Thyroid gland (tissue), 4 donors: ENCODE measurements around the gene ZMAT3. TPM values are rescaled to one million over a fixed set of nuclear protein-coding genes. Genes with fewer than 3 reads are reported as not detected.

Experiments used
- DNase-seq, 2 donors: peaks; one replicate each; pipeline ENCODE4 v3.0.0-alpha.2; 2019
- H3K27ac ChIP-seq, 3 donors: fragments of 200-600 bp; sonication (generic); 1 replicate in 2 of 3; 2 replicates in 1 of 3; pipeline ENCODE4 v1.5.1; 2016 to 2019; ENCODE audit warnings: mild to moderate bottlenecking in 1 of 3, moderate library complexity in 1 of 3
- H3K27me3 ChIP-seq: fragments of 200-600 bp; sonication (generic); one replicate; pipeline ENCODE4 v1.5.1; 2019
- H3K36me3 ChIP-seq, 2 donors: fragments of 200-600 bp; sonication (generic); one replicate each; pipeline ENCODE4 v1.5.1; 2016 to 2019
- H3K4me1 ChIP-seq, 2 donors: fragments of 200-600 bp; sonication (generic); one replicate each; pipeline ENCODE4 v1.5.1; 2017 to 2019
- H3K4me3 ChIP-seq, 3 donors: fragments of 200-600 bp; sonication (generic); replicated peaks in 1 of 3; 1 replicate in 2 of 3; 2 replicates in 1 of 3; pipeline ENCODE4 v1.5.1; 2016; ENCODE audit warnings: mild to moderate bottlenecking in 1 of 3
- H3K9me3 ChIP-seq: fragments of 200-600 bp; sonication (generic); one replicate; pipeline ENCODE4 v1.5.1; 2017
- POLR2A ChIP-seq, 2 donors: fragments of 450-650 bp; IDR thresholded peaks; one replicate each; pipeline ENCODE4 v1.6.1; 2017; ENCODE audit warnings: antibody characterized with exemption in 2 of 2, mild to moderate bottlenecking in 2 of 2, moderate library complexity in 1 of 2
- WGBS, 2 donors: methylation state at CpG; one replicate each; pipeline ENCODE4 v1.1.5; 2017; 5-methylcytosine and 5-hydroxymethylcytosine counted together
- intact Hi-C: fragments of 100-400 bp; cut with DNase I; formaldehyde crosslinking; loops from one replicate; pipeline ENCODE4 v1.15.1; 2023
- total RNA-seq, 4 donors: library from RNA; depleted of rRNA; stranded (reverse); fragments of >200 nt; gene quantifications; one replicate each; pipeline ENCODE4 v1.2.3, GENCODE V29; 2016
- TF ChIP-seq, protein P1 (sequence below), 6 experiments: fragments of 200-600 bp in 3 of 6; fragments of 450-650 bp in 3 of 6; sonication (generic) in 3 of 6; IDR thresholded peaks; one replicate each; pipeline ENCODE4 v1.5.1; 2016 to 2019; ENCODE audit warnings: antibody characterized with exemption in 6 of 6, mild to moderate bottlenecking in 2 of 6, inconsistent platforms in 1 of 6, moderate library complexity in 1 of 6

Gene ZMAT3
- total RNA-seq, 4 donors from 2014 or later = 11.6 to 15.8 (median 13.1) TPM

- peak; percentile 22 to 28 for DNase-seq
- Histone ChIP-seq H3K4me3 (no peak overlapping the region), H3K36me3 (no peaks in the 10 kb centered on the region), H3K4me1 (peaks cover 0 to 5% of the 10 kb centered on the region in 2 donors), H3K9me3 (no peaks in the 10 kb centered on the region), H3K27ac (no peak overlapping the region), H3K27me3 (no peaks in the 10 kb centered on the region)
- intact Hi-C loops = loop anchor here (5.0 kb wide), 1 partner anchor 302 kb away; no protein-coding TSS in a partner anchor
- TF ChIP-seq, protein P1, sequence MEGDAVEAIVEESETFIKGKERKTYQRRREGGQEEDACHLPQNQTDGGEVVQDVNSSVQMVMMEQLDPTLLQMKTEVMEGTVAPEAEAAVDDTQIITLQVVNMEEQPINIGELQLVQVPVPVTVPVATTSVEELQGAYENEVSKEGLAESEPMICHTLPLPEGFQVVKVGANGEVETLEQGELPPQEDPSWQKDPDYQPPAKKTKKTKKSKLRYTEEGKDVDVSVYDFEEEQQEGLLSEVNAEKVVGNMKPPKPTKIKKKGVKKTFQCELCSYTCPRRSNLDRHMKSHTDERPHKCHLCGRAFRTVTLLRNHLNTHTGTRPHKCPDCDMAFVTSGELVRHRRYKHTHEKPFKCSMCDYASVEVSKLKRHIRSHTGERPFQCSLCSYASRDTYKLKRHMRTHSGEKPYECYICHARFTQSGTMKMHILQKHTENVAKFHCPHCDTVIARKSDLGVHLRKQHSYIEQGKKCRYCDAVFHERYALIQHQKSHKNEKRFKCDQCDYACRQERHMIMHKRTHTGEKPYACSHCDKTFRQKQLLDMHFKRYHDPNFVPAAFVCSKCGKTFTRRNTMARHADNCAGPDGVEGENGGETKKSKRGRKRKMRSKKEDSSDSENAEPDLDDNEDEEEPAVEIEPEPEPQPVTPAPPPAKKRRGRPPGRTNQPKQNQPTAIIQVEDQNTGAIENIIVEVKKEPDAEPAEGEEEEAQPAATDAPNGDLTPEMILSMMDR (IDR thresholded peaks at IDR 0.05) = peak; percentile 54 to 90 (median 76)
- TF ChIP-seq POLR2A (IDR thresholded peaks at IDR 0.05) = no peak
- whole genome bisulfite sequencing, 2 donors = 0% methylated on average over 1 of the region's 1 CpG
Observed at GRCh38 chr3:179015551-179016020, 56.0 kb downstream of the ZMAT3 start.

DNA sequence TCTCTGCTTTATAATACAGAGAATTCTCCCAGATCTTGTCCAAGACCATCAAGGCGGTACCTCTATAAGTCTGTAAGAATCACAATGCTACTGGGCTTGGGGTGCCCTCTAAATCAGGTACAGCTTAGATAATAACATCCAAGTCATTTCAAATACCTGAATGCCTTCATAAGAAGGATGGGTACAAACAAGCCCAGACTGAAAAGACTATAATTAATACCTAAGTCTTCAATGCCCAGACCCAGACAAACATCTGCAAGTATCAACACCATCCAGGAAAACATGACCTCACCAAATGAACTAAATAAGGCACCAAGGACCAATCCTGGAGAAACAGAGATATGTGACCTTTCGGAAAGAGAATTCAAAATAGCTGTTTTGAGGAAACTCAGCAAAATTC, 65.9 kb downstream of the ZMAT3 start:
- no peaks in the 10 kb centered on the region for H3K27me3 ChIP-seq
- no peak for DNase-seq
- no peaks in the 10 kb centered on the region for H3K9me3 ChIP-seq
- no peaks in the 10 kb centered on the region for H3K36me3 ChIP-seq
- no peak for TF ChIP-seq POLR2A (IDR thresholded peaks at IDR 0.05)
- TF ChIP-seq, protein P1 (IDR thresholded peaks at IDR 0.05) = no peak
- H3K27ac ChIP-seq = no peak overlapping the region
- intact Hi-C loops = no loop called here
- H3K4me1 ChIP-seq = no peaks in the 10 kb centered on the region
- H3K4me3 ChIP-seq = no peak overlapping the region
- 99% methylated on average over 2 of the region's 2 CpGs for WGBS, 2 donors

- WGBS, 2 donors = 91% methylated on average over 4 of the region's 4 CpGs
- TF ChIP-seq POLR2A (IDR thresholded peaks at IDR 0.05) = no peak
- TF ChIP-seq, protein P1 (IDR thresholded peaks at IDR 0.05) = no peak
- Histone ChIP-seq H3K4me3 (no peak overlapping the region), H3K36me3 (no peaks in the 10 kb centered on the region), H3K27me3 (no peaks in the 10 kb centered on the region), H3K9me3 (no peaks in the 10 kb centered on the region), H3K27ac (no peak overlapping the region), H3K4me1 (no peaks in the 10 kb centered on the region)
- DNase-seq = no peak
- intact Hi-C loops = no loop called here
Observed at GRCh38 chr3:179005213-179005612, 66.4 kb downstream of the ZMAT3 start.

DNA sequence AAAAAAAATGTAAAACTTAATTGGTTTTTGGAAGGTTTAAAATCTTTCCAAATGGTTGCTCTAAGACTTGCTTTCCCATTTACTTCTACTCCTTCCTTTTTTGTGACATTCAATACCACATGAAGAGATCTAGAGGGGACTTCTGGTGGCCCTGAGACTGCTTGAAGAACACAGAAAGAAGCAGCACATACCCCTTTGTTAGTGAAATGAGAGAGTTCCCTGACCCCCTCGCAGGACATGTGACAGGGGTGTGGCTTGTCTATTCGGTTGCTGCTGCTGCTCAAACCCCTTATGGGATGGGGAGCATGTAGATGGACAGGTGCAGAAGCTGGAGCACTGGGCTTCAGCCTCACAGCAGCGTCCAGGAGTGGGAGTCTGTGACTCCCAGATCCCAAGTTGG, 71.0 kb downstream of the ZMAT3 start:
- intact Hi-C loops = no loop called here
- Histone ChIP-seq H3K27ac (no peak overlapping the region), H3K9me3 (no peaks in the 10 kb centered on the region), H3K27me3 (no peaks in the 10 kb centered on the region), H3K36me3 (no peaks in the 10 kb centered on the region), H3K4me1 (no peaks in the 10 kb centered on the region), H3K4me3 (no peak overlapping the region)
- WGBS, 2 donors = 79% methylated on average over 3 of the region's 3 CpGs
- TF ChIP-seq POLR2A (IDR thresholded peaks at IDR 0.05) = no peak
- TF ChIP-seq, protein P1 (IDR thresholded peaks at IDR 0.05) = no peak
- no peak for DNase-seq

DNA sequence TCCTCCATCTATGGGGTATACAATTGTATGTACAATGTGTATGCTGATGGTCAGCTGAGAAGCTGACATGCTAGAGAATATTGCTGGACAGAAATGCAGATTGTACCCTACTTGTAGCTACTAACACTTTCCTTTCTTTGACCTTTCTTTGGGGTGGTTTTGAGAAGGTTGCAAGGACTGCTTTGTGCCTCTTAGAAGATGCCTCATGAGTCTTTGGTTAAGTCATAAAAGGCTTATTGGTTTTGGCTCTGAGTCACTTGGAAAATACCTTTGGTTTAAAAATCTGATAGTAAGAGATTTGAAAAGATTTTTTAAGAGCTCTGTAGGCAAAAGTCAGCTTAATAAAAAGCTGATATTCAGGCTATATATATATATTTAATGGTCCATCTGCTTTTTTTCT, 71.5 kb downstream of the ZMAT3 start:
- Histone ChIP-seq H3K36me3 (no peaks in the 10 kb centered on the region), H3K27ac (no peak overlapping the region), H3K4me1 (no peaks in the 10 kb centered on the region), H3K4me3 (no peak overlapping the region), H3K9me3 (no peaks in the 10 kb centered on the region), H3K27me3 (no peaks in the 10 kb centered on the region)
- DNase-seq = no peak
- no peak for TF ChIP-seq POLR2A (IDR thresholded peaks at IDR 0.05)
- TF ChIP-seq, protein P1 (IDR thresholded peaks at IDR 0.05) = no peak
- intact Hi-C loops = no loop called here
